DOHH2 (cell line): ENCODE measurements around the gene SMIM10L2A.

Experiments used
- EZH2phosphoT487 ChIP-seq: fragments of 200-600 bp; sonication (generic); IDR thresholded peaks from 2 replicates; pipeline ENCODE4 v1.6.1; 2017; ENCODE audit warnings: borderline replicate concordance, mild to moderate bottlenecking, antibody characterized with exemption, low read length, moderate library complexity, mixed read lengths
- TF ChIP-seq, protein P1 (sequence below): fragments of 200-600 bp; sonication (generic); IDR thresholded peaks from one replicate; pipeline ENCODE4 v1.5.1; 2014; ENCODE audit warnings: antibody characterized with exemption, mild to moderate bottlenecking, low read depth, low read length; ENCODE audit not compliant: poor library complexity, severe bottlenecking

DNA sequence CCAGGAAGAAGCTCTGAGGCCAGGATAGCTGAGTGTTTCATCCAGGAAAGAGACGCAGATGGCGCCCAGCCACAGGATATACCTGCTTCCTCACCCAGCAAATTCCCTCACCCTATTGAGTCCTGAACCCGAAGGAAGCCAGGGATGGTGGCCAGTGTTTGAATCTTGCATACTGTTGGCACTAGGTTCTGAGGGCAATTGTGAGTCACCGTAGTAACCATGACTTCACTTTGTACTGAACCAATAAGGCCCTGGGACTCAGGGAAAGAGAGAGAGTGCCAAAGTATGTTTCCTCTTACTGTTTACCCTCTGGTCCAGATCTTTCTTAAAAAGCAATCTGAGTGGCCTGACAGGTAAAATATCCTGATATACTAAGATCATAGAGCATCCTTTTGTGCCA lies 25.6 kb upstream of the SMIM10L2A start:
- TF ChIP-seq, protein P1, sequence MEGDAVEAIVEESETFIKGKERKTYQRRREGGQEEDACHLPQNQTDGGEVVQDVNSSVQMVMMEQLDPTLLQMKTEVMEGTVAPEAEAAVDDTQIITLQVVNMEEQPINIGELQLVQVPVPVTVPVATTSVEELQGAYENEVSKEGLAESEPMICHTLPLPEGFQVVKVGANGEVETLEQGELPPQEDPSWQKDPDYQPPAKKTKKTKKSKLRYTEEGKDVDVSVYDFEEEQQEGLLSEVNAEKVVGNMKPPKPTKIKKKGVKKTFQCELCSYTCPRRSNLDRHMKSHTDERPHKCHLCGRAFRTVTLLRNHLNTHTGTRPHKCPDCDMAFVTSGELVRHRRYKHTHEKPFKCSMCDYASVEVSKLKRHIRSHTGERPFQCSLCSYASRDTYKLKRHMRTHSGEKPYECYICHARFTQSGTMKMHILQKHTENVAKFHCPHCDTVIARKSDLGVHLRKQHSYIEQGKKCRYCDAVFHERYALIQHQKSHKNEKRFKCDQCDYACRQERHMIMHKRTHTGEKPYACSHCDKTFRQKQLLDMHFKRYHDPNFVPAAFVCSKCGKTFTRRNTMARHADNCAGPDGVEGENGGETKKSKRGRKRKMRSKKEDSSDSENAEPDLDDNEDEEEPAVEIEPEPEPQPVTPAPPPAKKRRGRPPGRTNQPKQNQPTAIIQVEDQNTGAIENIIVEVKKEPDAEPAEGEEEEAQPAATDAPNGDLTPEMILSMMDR: no peak
- no peak for TF ChIP-seq EZH2phosphoT487
